HG02571 (cell line): Measurements from ENCODE around the gene RBFOX1.

Source experiments
- ATAC-seq: cut with Tn5 transposase; IDR thresholded peaks from one replicate; pipeline ENCODE4 v1.9.1; 2021; ENCODE audit warnings: mild to moderate bottlenecking, moderate library complexity; ENCODE audit not compliant: unreplicated experiment

RBFOX1 gene

DNA sequence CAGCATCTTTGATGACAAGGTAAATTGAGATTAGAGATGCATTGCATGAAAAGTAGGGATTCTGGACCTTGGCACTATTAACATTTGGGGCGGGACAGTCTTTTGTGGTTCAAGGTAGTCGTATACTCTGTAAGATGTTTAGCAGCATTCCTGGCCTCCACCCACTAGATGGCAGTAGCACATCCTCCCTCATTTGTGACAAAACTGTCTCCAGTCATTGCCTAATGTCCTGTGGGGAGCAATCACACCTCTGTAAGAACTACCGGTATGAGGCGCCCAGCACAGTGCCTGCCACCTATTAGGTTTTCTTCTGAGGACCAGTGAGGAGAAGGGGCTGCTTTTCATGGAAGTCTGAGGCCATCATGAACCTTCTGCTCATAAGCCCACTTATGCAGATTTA is 180.8 kb downstream of the RBFOX1 start:
- ATAC-seq, result no peak

DNA sequence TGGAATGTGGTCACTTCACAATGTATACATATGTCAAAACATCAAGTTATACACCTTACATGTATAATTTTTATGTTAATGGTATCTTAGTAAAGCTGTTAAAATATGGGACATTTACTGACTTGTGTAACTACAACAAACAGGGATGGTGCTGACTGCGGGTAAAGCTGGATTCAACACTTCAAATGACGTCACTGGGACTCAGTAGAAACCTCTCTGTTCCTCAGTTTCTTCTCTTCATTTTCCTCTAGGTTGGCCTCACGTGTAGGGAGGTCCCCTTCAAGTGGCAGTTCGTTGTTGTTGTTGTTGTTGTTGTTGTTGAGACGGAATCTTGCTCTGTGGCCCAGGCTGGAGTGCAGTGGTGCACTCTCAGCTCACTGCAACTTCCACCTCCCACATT is 182.9 kb downstream of the RBFOX1 start:
- ATAC-seq, result no peak

DNA sequence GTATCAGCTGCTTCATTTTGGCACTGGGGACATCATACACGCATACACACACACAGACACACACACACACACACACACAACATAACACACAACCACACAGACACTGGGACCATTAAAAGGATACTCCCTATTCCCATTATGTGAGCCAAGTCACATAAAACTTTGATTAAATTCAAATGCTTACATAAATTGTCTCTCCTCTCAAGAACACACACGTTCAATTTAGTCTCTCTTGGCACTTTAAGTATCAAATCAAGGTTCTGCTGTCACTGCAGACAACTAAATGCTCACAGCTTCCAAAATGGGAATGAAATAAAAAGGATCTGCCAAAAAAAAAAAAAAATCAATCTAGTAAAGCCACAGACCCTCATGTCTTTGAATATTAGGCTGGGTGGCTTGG is 184.9 kb downstream of the RBFOX1 start:
- ATAC-seq, result no peak

DNA sequence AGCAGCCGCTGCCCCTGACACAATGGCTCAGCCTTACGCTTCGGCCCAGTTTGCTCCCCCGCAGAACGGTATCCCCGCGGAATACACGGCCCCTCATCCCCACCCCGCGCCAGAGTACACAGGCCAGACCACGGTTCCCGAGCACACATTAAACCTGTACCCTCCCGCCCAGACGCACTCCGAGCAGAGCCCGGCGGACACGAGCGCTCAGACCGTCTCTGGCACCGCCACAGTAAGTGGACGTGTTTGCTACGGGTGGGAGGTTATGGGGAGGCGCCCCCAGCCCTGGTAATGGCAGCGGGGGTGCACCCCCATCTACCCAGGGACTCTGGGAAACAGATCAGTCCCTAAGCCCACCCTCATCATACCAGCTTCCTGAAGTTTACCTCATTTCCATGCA is 185.5 kb downstream of the RBFOX1 start:
- ATAC-seq, result no peak

DNA sequence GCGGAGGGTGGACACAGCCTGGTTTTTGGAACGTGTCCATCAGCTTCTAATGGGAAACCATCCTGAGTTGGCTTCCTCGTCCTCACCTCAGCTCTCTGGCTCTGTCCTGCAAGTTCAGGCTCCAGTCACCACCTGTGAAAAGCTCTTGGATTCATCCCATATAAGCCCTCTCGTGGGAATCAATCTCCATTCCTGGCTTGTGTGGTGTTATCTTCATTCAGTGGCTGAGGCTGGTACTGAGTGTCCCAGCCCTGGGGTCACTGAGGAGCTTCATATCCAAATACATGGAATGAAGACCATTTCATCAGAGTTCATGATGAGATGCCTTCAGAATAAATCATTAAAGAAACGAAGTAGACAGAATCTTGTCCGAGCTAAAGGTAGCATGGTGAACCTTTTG is 189.2 kb downstream of the RBFOX1 start:
- ATAC-seq, result no peak

DNA sequence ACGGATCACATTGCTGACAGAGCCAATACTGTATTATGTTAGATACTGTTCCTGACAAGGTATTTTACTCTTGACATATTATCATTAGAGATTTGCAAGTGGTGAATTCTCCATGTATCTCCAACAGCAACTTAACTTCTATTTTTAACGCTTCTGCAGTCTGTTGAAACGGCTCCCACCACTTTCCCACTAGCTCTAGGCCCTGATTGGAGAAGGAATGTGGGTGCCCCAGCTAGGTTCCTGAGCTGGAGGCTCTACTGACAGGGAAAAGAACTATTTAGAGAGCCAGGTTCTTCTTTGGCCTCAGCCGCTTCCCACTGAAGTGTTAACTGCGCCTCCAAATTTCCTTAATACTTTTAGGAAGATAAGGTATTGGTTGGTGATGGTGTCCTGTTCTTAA is 191.8 kb downstream of the RBFOX1 start:
- no peak for ATAC-seq

DNA sequence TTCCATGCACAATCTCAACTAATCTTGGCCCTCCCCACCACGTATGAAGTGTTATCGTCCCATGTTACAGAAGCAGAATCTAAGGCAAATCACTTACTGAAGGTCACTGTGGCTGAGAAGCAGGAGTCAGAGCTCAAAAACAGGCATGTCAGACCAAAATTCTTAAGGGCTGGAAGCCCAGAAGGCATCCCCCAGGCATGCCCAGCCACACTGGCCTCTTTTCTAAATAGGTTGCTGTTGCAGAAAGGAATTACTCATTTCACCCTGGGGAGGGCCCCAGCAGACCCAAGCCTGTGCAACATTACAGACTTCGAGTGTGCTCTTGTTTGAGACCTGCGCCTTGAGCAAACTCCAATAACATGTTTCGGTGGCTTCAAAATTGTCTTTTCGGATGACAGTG is 194.1 kb downstream of the RBFOX1 start:
- no peak for ATAC-seq

DNA sequence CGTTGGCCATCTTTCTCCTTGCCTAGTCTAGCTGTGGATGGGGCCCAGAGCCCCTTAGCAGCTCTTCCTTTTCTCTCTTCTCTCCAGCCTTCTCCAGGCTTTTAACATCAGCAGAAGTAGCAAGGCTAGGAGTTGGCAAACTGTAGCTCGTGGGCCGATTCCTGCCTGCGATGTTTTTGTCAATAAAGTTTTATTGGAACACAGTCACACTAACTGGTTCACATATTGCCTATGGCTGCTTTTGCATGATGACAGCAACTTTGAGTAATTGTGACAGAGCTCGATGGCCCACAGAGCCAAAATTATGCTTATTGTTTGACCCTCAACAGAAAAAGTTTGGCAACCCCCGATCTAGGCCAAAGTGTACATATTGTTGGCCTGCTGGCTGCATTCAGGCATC is 199.9 kb downstream of the RBFOX1 start:
- no peak for ATAC-seq

DNA sequence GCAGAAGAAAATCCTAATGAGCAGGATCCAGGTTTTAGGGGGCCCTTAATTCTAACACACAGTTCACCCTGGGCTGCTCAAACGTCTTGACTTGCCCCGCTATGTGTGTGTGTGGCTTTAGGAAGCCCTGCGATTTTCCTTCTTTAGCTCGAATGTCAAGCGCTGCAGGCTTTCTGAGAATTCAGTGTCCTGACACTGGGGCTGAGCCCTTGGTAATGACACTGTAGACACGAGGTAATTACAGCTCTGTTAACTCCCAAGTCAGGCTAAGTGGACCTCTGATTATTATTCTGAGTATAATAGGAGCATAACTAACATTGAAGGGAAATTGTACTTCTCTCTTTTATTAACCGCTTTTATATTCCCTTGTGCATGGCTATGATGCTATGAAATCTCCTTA is 202.1 kb downstream of the RBFOX1 start:
- no peak for ATAC-seq

DNA sequence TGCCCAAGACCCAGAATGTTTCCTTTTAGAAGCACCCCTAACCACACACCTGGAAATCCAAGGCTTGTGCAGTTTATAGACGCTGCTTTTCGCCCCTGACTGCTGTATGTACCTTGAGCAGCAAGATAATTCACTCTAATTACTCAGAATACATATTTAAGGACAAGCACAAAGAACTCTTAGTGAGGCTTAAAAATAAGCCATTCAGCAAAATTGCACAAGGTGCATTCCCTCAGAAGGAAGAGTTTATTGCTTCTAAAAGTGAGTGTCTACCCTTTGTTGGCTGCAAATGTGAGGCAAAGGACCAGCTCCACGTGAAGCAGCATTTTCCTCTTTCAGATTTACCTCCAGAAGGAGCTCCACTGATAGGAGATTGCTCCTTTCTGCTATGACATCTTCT is 208.4 kb downstream of the RBFOX1 start:
- ATAC-seq, result no peak

DNA sequence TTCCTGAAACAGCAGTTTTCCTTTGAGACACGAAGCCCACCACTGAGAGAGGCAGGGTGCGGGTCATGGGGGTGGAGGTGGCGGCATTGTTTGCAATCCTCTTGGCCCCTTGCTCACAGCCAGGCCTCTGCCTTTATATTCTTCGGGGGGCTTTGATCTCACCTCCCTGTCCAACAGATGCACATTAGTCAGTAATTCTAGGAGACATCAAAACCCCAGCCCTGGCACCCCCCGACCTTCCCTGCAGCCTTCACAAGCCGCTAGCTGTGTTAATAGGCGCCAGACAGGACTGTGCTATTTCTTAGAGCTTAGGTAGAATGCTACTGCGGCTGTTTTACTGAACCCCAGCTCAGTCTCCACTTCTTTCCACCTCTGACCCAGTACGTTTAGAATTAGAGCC is 212.6 kb downstream of the RBFOX1 start:
- ATAC-seq, result no peak

DNA sequence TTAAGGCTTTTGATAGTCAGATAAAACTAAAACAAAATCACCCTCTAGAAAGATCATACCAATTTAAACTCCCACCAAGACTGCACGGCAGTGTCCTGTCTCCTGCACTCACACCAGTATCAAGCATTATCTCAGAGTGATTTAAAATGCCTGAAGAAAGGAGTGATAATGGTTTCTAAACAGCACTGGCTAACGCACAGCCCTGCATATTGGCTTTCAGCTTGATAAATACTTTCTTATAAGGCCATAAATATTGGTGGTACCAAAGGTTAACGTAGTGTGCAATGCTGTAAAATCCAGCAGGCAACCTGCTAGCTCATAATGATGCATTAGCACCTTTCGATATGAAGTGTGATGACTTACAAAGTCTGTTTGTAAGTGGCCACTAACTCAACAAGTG is 214.3 kb downstream of the RBFOX1 start:
- no peak for ATAC-seq

DNA sequence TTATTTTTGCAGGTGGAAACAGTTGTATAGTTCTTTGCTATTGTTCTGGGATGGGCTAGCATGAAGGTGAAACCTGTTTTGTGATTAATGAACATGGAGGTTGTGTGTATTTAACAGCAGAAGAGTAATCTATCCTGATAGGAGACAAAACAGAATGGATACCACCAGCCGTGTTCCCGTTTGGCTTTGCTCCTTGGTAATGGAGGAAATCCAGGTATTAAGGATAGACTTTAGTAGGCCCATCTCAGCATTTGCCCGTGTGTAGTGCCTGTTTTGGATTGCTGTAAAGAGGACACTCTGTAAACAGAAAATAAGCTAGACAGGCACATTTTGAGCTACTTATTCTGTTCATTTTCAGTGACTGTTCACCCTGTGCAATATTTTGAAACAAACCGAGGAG is 215.1 kb downstream of the RBFOX1 start:
- ATAC-seq, result no peak

DNA sequence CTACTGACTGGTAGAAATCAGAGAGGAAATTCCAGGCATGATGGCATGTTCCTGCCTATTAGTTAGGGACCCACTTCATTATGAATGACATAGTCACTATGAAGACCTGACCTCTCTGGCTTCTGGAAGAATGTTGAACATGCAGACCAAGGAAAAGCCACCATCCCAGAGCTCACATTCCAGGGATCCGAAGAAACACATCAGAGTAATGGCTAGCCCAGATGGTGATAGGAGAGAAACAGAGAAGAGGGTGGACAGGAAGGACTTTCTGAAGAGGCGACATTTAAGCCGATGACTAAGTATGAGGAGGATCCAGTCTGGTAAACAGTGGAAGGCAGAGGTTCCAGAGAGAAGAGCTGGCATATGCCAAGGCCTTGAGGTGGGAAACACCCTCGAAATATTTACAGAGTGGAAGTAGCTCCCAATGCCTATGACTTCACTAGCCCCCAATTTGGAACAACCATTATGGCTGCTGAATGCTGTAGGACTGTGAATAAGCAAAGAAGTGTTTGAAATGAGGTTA is 216.2 kb downstream of the RBFOX1 start:
- no peak for ATAC-seq

DNA sequence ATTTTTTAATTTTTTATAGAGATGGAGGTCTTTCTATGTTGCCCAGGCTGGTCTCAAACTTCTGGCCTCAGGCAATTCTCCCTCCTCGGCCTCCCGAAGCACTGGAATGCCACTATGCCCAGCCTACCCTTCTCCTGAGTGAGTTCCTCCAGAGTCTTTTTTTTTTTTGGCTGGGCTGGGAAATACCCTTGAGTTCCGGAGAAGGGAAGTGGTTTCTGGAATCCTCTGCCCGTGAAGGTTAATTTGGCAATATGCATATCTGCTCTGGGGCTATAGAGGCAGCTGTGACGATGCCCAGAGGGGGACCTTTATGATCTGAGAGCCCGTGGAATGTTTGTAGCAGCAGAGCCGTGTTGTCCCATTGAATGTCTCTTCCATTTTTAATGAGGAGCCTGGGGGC is 217.5 kb downstream of the RBFOX1 start:
- no peak for ATAC-seq

DNA sequence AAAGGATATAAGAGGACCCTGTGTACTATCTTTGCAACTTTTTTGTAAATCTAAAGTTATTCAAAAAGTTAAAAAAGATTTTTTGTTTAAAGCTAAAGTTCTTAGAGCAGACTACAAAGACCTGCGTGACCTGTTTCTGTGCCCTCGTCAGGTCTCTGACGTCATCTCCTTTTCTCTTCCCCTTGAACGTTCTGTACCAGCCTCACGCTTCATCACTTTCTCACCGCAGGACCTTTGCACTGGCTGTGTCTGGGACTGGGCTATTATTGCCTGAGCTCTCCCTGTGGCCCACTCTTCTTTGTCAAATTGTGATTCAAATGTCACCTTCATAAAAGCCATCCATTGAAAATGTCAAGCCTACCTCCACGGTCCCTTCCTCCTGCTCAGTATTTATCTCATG is 222.8 kb downstream of the RBFOX1 start:
- ATAC-seq, result no peak

DNA sequence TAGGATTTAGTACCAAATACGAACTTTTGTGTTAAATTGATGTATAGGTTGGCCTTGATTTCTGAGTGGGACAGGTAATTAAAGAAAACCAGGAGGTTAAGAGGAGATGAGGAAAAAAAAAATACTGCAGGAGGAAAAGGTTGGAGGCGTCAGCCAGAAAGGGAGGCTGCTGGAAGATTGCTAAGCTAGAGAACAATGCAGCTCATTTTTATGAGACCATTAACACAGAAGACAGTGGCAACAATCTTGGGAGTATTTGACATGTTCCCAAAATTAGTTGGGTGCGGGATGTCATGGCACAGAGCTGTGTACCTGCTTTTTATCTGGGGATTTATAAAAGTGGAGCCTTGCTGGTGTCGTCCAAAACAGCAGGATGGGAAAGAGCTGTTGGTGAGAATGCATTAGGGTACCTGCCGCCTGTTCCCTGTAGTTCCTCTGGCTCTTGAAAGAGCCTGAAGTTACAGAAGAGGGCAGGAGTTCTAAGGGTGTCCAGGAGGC is 229.3 kb downstream of the RBFOX1 start:
- ATAC-seq, result no peak

DNA sequence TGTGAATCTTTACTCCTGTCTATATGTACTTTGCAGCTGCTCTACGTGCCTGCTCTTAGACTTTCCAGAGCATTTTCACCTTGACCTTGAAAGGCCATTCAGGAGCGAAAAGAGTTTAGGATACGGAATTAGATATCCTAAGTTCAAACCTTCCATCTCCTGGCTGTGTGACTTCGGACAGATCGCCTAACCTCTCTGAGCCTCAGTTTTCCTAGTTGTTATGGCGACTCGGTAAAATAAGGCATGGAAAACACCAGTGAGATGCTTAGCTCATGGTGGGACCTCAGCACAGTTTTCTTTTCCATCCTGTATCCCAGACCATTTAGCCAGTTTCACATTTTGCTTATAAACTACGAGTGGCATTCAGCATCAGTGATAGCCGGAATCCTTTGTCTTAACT is 233.7 kb downstream of the RBFOX1 start:
- ATAC-seq, result no peak

DNA sequence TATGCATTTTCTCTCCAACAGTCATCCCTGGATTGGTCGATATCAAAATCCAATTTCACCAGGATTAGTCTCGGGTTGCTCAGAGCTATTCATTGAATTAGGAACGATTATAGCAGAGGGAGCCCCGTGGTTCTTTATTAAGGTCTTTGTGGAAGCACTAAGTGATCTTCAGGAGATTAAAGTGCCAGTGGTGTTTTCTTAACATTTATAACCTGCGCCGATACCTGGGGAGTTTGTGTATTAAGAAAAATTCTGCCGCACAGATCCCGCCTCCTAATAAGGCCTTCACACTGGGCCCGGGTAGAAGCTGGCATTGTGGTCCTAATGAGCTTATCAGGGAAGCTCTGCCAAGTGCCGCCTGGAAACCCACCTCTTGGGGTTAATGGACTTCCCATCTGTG is 238.7 kb downstream of the RBFOX1 start:
- no peak for ATAC-seq

DNA sequence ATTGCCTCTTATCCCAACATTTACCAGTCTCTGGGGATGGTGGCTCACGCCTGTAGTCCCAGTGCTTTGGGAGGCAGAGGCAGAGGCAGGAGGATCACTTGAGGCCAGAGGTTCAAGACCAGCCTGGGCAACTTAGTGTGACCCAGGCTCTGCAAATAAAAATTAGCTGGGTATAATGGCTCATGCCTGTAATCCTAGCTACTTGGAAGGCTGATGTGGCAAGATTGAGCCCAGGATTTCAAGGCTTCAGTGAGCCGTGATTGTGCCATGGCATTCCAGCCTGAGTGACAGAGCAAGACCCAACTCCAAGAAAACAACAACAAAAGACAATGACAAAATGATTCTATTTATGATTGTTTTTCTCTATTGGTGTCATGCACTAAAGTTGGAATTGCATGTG is 244.9 kb downstream of the RBFOX1 start:
- ATAC-seq, result no peak

DNA sequence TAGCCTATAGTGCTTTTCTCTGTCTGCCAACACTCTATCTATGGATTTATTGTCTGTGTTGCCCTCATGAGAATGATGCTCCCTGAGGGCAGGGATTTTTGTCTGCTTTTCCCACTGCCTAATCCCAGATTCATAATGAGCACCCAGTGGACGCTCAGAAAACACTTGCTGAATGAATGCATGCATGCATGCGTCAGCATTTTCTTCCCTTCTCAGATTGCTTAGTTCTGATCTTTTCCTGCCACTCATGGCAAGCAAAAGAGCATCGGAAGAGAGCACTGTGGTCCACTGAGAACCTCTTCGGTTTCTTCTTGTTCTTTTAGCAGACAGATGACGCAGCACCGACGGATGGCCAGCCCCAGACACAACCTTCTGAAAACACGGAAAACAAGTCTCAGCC is 246.8 kb downstream of the RBFOX1 start:
- no peak for ATAC-seq

DNA sequence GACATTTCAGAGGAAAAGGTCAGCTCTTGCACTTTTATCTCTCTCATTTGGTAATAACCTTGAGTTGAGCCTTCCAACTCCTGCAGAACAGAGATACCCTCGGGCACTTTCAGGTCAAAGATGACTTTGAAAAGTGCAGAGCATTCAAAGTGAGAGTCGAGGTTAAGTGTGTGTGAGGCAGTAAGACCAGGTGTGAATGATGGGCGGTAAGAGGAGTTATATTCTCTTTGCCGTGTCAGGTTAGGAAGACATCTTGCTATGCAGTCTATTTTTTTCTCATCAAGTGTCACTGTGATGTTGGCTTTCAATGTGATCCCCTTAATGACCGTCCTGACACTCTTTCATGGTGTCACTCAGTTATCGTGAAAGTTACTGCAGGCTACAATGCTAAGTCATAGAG is 248.5 kb downstream of the RBFOX1 start:
- ATAC-seq, result no peak

DNA sequence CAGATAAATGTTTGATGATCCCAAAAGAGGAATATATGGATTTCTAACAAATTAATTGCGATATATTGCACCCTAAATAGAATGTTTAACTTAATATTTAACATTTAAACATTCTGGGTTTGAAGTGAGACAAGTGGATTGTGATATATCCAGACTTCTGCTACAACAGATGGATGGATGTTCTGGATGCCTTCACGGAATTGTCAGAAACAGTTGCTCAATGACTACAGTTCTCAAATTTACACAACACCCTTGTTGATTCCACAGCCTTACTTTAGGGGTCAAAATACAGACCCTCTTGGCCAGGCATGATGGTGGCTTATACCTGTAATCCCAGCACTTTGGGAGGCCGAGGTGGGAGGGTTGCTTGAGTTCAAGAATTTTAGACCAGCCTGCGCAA is 250.8 kb downstream of the RBFOX1 start:
- no peak for ATAC-seq

DNA sequence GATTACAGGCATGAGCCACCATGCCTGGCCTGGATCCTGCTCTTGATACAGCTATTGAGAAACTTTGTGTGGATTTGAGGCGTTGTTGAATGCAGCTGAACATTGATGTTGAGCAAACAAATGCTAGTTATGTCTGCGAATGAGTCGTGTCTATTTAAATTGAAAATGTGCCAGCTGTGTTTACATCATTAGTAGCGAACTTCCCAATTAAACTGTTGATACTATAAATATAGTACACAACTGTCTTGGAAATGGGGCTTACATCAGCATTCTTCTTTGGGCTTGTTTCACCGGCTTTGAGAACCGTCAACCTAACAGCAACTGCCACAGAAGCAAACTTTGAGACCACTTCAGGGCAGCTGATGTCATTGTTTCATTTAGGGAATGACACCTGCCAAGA is 251.9 kb downstream of the RBFOX1 start:
- ATAC-seq, result no peak
